Mesendoderm (in vitro differentiated cells): ENCODE results near the gene RAB43.
"Not testable (repeated sequence)": the region's sequence is repeated elsewhere in the genome, so short reads cannot be mapped to it uniquely, and the experiment has no call there.

ENCODE experiments used
- DNase-seq: peaks from one replicate; pipeline ENCODE4 v3.0.0; 2013
- H2AK5ac ChIP-seq: 2 replicates; pipeline ENCODE4 v1.6.1; 2013; ENCODE audit warnings: low read length, inconsistent platforms
- H2BK120ac ChIP-seq: 2 replicates; pipeline ENCODE4 v1.6.1; 2013; ENCODE audit warnings: low read depth, mild to moderate bottlenecking, low read length, moderate library complexity, mixed read lengths
- H2BK15ac ChIP-seq: replicated peaks from 2 replicates; pipeline ENCODE4 v1.6.1; 2013; ENCODE audit warnings: low read depth, mild to moderate bottlenecking, moderate library complexity
- H2BK5ac ChIP-seq: 2 replicates; pipeline ENCODE4 v1.6.1; 2013; ENCODE audit warnings: low read length, inconsistent platforms
- H3K18ac ChIP-seq: 2 replicates; pipeline ENCODE4 v1.6.1; 2013; ENCODE audit warnings: mild to moderate bottlenecking, low read length, mixed read lengths
- H3K23ac ChIP-seq: one replicate; pipeline ENCODE4 v1.6.1; 2013; ENCODE audit warnings: low read length
- H3K27ac ChIP-seq: 2 replicates; pipeline ENCODE4 v1.5.1; 2013; ENCODE audit warnings: low read depth, mild to moderate bottlenecking, inconsistent platforms, low read length, moderate library complexity
- H3K27me3 ChIP-seq: 2 replicates; pipeline ENCODE4 v1.6.1; 2013; ENCODE audit warnings: low read length, control low read depth, mild to moderate bottlenecking, inconsistent platforms; ENCODE audit not compliant: insufficient read depth, poor library complexity
- H3K36me3 ChIP-seq: 2 replicates; pipeline ENCODE4 v1.6.1; 2013; ENCODE audit warnings: low read length, inconsistent platforms; ENCODE audit not compliant: control insufficient read depth, insufficient read depth
- H3K4ac ChIP-seq: one replicate; pipeline ENCODE4 v1.6.1; 2013; ENCODE audit warnings: low read depth, mild to moderate bottlenecking, low read length, moderate library complexity
- H3K4me1 ChIP-seq: 2 replicates; pipeline ENCODE4 v1.6.1; 2013; ENCODE audit warnings: low read depth, low read length, inconsistent platforms; ENCODE audit not compliant: control insufficient read depth
- H3K4me2 ChIP-seq: 2 replicates; pipeline ENCODE4 v1.6.1; 2013; ENCODE audit warnings: low read length
- H3K4me3 ChIP-seq: 2 replicates; pipeline ENCODE4 v1.5.1; 2013; ENCODE audit warnings: mild to moderate bottlenecking, low read length
- H3K56ac ChIP-seq: one replicate; pipeline ENCODE4 v1.6.1; 2013; ENCODE audit warnings: low read length
- H3K79me1 ChIP-seq: 2 replicates; pipeline ENCODE4 v1.6.1; 2013; ENCODE audit warnings: low read length, inconsistent platforms
- H3K79me2 ChIP-seq: 2 replicates; pipeline ENCODE4 v1.6.1; 2013; ENCODE audit warnings: mild to moderate bottlenecking, low read length; ENCODE audit not compliant: control insufficient read depth, insufficient read depth
- H3K9ac ChIP-seq: 2 replicates; pipeline ENCODE4 v1.6.1; 2013; ENCODE audit warnings: low read length, inconsistent platforms
- H4K5ac ChIP-seq: one replicate; pipeline ENCODE4 v1.6.1; 2013; ENCODE audit warnings: low read length
- H4K8ac ChIP-seq: one replicate; pipeline ENCODE4 v1.6.1; 2013; ENCODE audit warnings: low read depth, mild to moderate bottlenecking, control low read depth, low read length, moderate library complexity
- WGBS: extraction: QIAGEN DNeasy Blood & Tissue Kit; methylation state at CpG from one replicate; pipeline ENCODE4 v1.1.7; 2013; ENCODE audit warnings: low lambda C conversion rate, missing lambda C conversion rate; ENCODE audit not compliant: insufficient coverage; ENCODE audit errors: extremely low coverage; 5-methylcytosine and 5-hydroxymethylcytosine counted together

The RAB43 gene

GRCh38 chr3:129100274-129100673 is 21.3 kb downstream of the RAB43 start:
- Histone ChIP-seq H3K18ac (no peak overlapping the region), H3K56ac (no peak overlapping the region), H2BK5ac (no peak overlapping the region), H2AK5ac (no peak overlapping the region), H3K79me1 (peaks cover 29% of the 10 kb centered on the region), H4K8ac (no peak overlapping the region), H2BK120ac (no peak overlapping the region), H3K4me2 (no peak overlapping the region), H4K5ac (no peak overlapping the region), H3K23ac (no peak overlapping the region), H3K4me3 (no peak overlapping the region), H3K27me3 (no peaks in the 10 kb centered on the region), H2BK15ac (no peak overlapping the region), H3K36me3 (no peaks in the 10 kb centered on the region), H3K79me2 (peaks cover 2% of the 10 kb centered on the region), H3K4ac (no peak overlapping the region), H3K9ac (no peak overlapping the region), H3K4me1 (no peaks in the 10 kb centered on the region), H3K27ac (no peak overlapping the region)
- no CpG with 5 or more reads among the region's 1 CpG for WGBS
- DNase-seq: no peak

- H3K27ac ChIP-seq: no peak overlapping the region
- H3K4me1 ChIP-seq: no peaks in the 10 kb centered on the region
- H3K56ac ChIP-seq: no peak overlapping the region
- peaks cover 1% of the 10 kb centered on the region for H3K36me3 ChIP-seq
- H4K5ac ChIP-seq: no peak overlapping the region
- no peak for DNase-seq
- peaks cover 2% of the 10 kb centered on the region for H3K79me2 ChIP-seq
- no peak overlapping the region for H3K9ac ChIP-seq
- H2AK5ac ChIP-seq: no peak overlapping the region
- H4K8ac ChIP-seq: no peak overlapping the region
- no peak overlapping the region for H2BK120ac ChIP-seq
- peaks cover 12% of the 10 kb centered on the region for H3K79me1 ChIP-seq
- H3K23ac ChIP-seq: no peak overlapping the region
- H3K4ac ChIP-seq: no peak overlapping the region
- no peak overlapping the region for H3K4me3 ChIP-seq
- no peak overlapping the region for H3K4me2 ChIP-seq
- H3K27me3 ChIP-seq: no peaks in the 10 kb centered on the region
- WGBS: no CpG with 5 or more reads among the region's 10 CpGs
- H3K18ac ChIP-seq: no peak overlapping the region
- no peak overlapping the region for H2BK15ac ChIP-seq
- no peak overlapping the region for H2BK5ac ChIP-seq
Observed at GRCh38 chr3:129095285-129095684, 26.3 kb downstream of the RAB43 start.

DNA sequence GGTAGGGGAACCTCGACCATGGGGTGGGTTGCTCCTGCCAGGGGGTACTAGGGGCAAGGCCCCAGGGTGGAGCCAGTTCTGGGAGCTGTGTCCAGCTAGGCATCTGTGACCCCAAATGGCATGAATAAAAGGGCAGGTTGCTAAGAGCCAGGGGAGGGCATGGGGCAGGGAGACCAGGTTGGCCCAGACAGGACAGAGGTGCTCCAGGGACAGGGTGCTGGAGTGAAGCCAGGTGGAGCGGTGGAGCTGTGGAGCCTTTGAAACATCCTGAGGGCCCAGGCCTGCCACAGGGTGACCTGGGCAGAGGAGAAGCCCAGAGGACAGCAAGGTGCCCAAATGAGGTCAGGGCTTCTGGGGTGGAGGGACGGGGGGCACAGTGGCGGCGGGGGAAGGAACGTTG is 33.3 kb downstream of the RAB43 start:
- not testable (repeated sequence) for H3K4ac ChIP-seq, H3K79me2 ChIP-seq, H3K27ac ChIP-seq, H3K27me3 ChIP-seq, H2BK15ac ChIP-seq, H3K36me3 ChIP-seq, H3K4me3 ChIP-seq, H2BK5ac ChIP-seq, H3K18ac ChIP-seq, H3K56ac ChIP-seq, H3K4me2 ChIP-seq, DNase-seq, H4K5ac ChIP-seq, H2AK5ac ChIP-seq, H3K4me1 ChIP-seq, H4K8ac ChIP-seq, H3K79me1 ChIP-seq, H2BK120ac ChIP-seq, H3K23ac ChIP-seq, H3K9ac ChIP-seq
- no CpG with 5 or more reads among the region's 6 CpGs for WGBS

GRCh38 chr3:129087904-129088303 is 33.7 kb downstream of the RAB43 start:
- H3K79me1 ChIP-seq, H2AK5ac ChIP-seq, H4K8ac ChIP-seq, H3K18ac ChIP-seq, H2BK120ac ChIP-seq, H3K79me2 ChIP-seq, H3K4me1 ChIP-seq, H3K4ac ChIP-seq, H3K9ac ChIP-seq, H3K23ac ChIP-seq, H3K56ac ChIP-seq, H3K27me3 ChIP-seq, H2BK15ac ChIP-seq, H3K36me3 ChIP-seq, H3K4me2 ChIP-seq, H4K5ac ChIP-seq, H3K27ac ChIP-seq, H3K4me3 ChIP-seq, H2BK5ac ChIP-seq: not testable (repeated sequence)
- no CpG with 5 or more reads among the region's 9 CpGs for WGBS
- DNase-seq: peak; percentile 74

GRCh38 chr3:129087138-129087702 is 34.4 kb downstream of the RAB43 start:
- H2AK5ac ChIP-seq: no peak overlapping the region
- H3K9ac ChIP-seq: no peak overlapping the region
- no peak overlapping the region for H2BK15ac ChIP-seq
- no peak overlapping the region for H3K4me3 ChIP-seq
- H3K56ac ChIP-seq: no peak overlapping the region
- H3K27ac ChIP-seq: no peak overlapping the region
- H4K8ac ChIP-seq: no peak overlapping the region
- H3K27me3 ChIP-seq: no peaks in the 10 kb centered on the region
- peaks cover under 1% of the 10 kb centered on the region for H3K36me3 ChIP-seq
- no peak overlapping the region for H3K23ac ChIP-seq
- H3K4ac ChIP-seq: no peak overlapping the region
- no peak overlapping the region for H2BK5ac ChIP-seq
- H3K79me1 ChIP-seq: no peaks in the 10 kb centered on the region
- no peak overlapping the region for H3K18ac ChIP-seq
- no CpG with 5 or more reads among the region's 8 CpGs for WGBS
- H3K4me2 ChIP-seq: no peak overlapping the region
- no peak overlapping the region for H4K5ac ChIP-seq
- H3K79me2 ChIP-seq: no peaks in the 10 kb centered on the region
- H3K4me1 ChIP-seq: no peaks in the 10 kb centered on the region
- H2BK120ac ChIP-seq: no peak overlapping the region
- DNase-seq: no peak

DNA sequence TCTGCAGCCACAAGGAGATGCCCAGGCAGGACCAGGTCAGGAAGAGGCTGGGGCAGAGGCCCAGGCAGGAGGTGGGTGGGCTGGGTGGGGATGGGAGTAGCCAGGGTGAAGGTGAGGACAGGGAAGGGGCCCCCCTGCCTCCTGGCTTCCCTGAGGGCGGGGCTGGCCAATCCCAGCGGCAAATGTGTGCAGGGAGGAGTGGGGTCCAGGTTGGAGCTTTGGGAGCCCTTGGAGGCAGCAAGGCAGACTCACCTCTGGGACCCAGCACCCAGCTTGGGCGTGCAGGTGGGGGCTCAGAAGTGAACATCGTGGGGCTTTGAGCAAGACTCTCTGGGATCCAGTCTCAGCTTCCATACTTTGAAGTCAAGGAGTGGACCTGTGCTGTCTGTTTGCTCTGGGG is 35.8 kb downstream of the RAB43 start:
- no peaks in the 10 kb centered on the region for H3K79me1 ChIP-seq
- H4K5ac ChIP-seq: no peak overlapping the region
- no CpG with 5 or more reads among the region's 4 CpGs for WGBS
- H3K23ac ChIP-seq: no peak overlapping the region
- no peaks in the 10 kb centered on the region for H3K36me3 ChIP-seq
- no peaks in the 10 kb centered on the region for H3K27me3 ChIP-seq
- H3K18ac ChIP-seq: no peak overlapping the region
- H3K4me1 ChIP-seq: no peaks in the 10 kb centered on the region
- H3K4ac ChIP-seq: no peak overlapping the region
- H2BK5ac ChIP-seq: no peak overlapping the region
- H3K4me2 ChIP-seq: no peak overlapping the region
- no peak overlapping the region for H3K9ac ChIP-seq
- no peak overlapping the region for H3K27ac ChIP-seq
- no peak overlapping the region for H2BK15ac ChIP-seq
- no peak overlapping the region for H4K8ac ChIP-seq
- no peak overlapping the region for H3K4me3 ChIP-seq
- no peaks in the 10 kb centered on the region for H3K79me2 ChIP-seq
- no peak overlapping the region for H2BK120ac ChIP-seq
- DNase-seq: no peak
- no peak overlapping the region for H3K56ac ChIP-seq
- no peak overlapping the region for H2AK5ac ChIP-seq
